Right forelimb (tissue), 1 donor: Measurements from ENCODE around the gene PSMC5.
"Not testable (repeated sequence)": the region's sequence is repeated elsewhere in the genome, so short reads cannot be mapped to it uniquely, and the experiment has no call there.

Experiments
- DNase-seq: peaks from one replicate; pipeline ENCODE4 v3.0.0-alpha.2; 2018

Gene PSMC5

GRCh38 chr17:63841350-63842172 lies 14.3 kb downstream of the PSMC5 start:
- DNase-seq: peak; percentile 67

GRCh38 chr17:63842173-63842539 lies 14.9 kb downstream of the PSMC5 start:
- DNase-seq: peak; percentile 70

- peak; percentile 98 for DNase-seq
Measured at GRCh38 chr17:63842540-63843386, 15.5 kb downstream of the PSMC5 start, which contains the start of gene SMARCD2. Gene SMARCD2, minus strand, starts transcription at chr17:63842685. Its CDS starts 11 bp downstream, at chr17:63842674.

- DNase-seq: not testable (repeated sequence)
Measured at GRCh38 chr17:63843387-63843888, 16.2 kb downstream of the PSMC5 start.

- no peak for DNase-seq
Measured at GRCh38 chr17:63843910-63844677, 16.9 kb downstream of the PSMC5 start.

GRCh38 chr17:63845509-63845908 lies 18.3 kb downstream of the PSMC5 start:
- DNase-seq: no peak

GRCh38 chr17:63847525-63848249 lies 20.5 kb downstream of the PSMC5 start:
- DNase-seq: no peak

GRCh38 chr17:63848834-63849689 lies 21.8 kb downstream of the PSMC5 start:
- DNase-seq: peak; percentile 92

GRCh38 chr17:63850401-63850800 lies 23.2 kb downstream of the PSMC5 start:
- no peak for DNase-seq

- no peak for DNase-seq
Measured at GRCh38 chr17:63853260-63853659, 26.0 kb downstream of the PSMC5 start.

- DNase-seq: no peak
Measured at GRCh38 chr17:63854709-63855108, 27.5 kb downstream of the PSMC5 start.

GRCh38 chr17:63855185-63855584 lies 28.0 kb downstream of the PSMC5 start:
- no peak for DNase-seq

GRCh38 chr17:63856425-63856824 lies 29.2 kb downstream of the PSMC5 start:
- DNase-seq: not testable (repeated sequence)

GRCh38 chr17:63859257-63859656 lies 32.0 kb downstream of the PSMC5 start:
- no peak for DNase-seq

GRCh38 chr17:63866625-63867024 lies 39.4 kb downstream of the PSMC5 start:
- not testable (repeated sequence) for DNase-seq

GRCh38 chr17:63869491-63870291 lies 42.5 kb downstream of the PSMC5 start:
- DNase-seq: not testable (repeated sequence)

- DNase-seq: not testable (repeated sequence)
Measured at GRCh38 chr17:63870292-63870665, 43.0 kb downstream of the PSMC5 start.

GRCh38 chr17:63871646-63872365 lies 44.6 kb downstream of the PSMC5 start:
- not testable (repeated sequence) for DNase-seq

GRCh38 chr17:63873577-63873976 lies 46.3 kb downstream of the PSMC5 start, which contains the start of gene CSH2:
Gene CSH2, minus strand, starts transcription at chr17:63873677. Its CDS starts 63 bp downstream, at chr17:63873614.
- DNase-seq: not testable (repeated sequence)
